B cell (primary cell): ENCODE data around the gene GRIP1.

ENCODE experiments used
- EZH2 ChIP-seq: IDR thresholded peaks from 2 replicates; pipeline ENCODE4 v1.6.1; 2012; ENCODE audit warnings: borderline replicate concordance, low read depth, mild to moderate bottlenecking, moderate library complexity, low read length; ENCODE audit not compliant: insufficient read depth, poor library complexity, severe bottlenecking
- TF ChIP-seq, protein P1 (sequence below): fragments of 200-600 bp; IDR thresholded peaks from one replicate; pipeline ENCODE4 v1.8.0; 2022; ENCODE audit warnings: antibody characterized with exemption, mild to moderate bottlenecking

DNA sequence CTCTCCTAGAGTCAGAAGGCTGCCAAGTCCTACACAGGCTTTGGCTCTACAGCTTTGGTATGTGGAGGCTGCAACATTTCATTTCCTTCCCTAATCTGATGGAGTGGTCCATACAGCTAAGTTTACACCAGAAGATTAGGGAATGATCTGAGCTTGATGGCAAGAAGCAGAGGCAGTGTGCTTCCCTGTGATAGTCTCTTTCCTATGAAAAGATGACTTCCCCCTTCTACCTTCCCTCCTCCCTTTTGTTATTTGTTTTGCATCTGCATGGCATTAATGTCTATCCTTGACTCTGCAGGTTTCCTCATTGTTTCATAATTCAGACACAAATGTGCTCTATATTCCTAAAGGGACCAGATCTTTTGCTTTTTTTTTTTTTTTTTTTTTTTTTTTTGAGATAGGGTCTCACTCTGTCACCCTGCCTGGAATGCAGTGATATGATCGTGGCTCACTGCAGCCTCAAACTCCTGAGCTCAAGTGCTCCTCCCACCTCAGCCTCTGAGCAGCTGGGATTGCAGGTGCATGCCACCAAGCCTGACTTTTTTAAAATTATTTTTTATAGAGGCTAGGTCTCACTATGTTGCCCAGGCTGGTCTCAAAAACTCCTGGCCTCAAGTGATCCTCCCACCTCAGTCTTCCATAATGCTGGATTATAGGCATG, 76.3 kb downstream of the GRIP1 start:
- TF ChIP-seq, protein P1, sequence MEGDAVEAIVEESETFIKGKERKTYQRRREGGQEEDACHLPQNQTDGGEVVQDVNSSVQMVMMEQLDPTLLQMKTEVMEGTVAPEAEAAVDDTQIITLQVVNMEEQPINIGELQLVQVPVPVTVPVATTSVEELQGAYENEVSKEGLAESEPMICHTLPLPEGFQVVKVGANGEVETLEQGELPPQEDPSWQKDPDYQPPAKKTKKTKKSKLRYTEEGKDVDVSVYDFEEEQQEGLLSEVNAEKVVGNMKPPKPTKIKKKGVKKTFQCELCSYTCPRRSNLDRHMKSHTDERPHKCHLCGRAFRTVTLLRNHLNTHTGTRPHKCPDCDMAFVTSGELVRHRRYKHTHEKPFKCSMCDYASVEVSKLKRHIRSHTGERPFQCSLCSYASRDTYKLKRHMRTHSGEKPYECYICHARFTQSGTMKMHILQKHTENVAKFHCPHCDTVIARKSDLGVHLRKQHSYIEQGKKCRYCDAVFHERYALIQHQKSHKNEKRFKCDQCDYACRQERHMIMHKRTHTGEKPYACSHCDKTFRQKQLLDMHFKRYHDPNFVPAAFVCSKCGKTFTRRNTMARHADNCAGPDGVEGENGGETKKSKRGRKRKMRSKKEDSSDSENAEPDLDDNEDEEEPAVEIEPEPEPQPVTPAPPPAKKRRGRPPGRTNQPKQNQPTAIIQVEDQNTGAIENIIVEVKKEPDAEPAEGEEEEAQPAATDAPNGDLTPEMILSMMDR, result no peak
- no peak for TF ChIP-seq EZH2
